CD4-positive, alpha-beta T cell (primary cell): ENCODE results near the gene TVP23A. TPM values are rescaled to one million over a fixed set of nuclear protein-coding genes. Genes with fewer than 3 reads are reported as not detected.

Source experiments
- ATAC-seq: fragments of 200-7000 bp; cut with Tn5 transposase; one replicate; pipeline ENCODE4 v1.10.0; 2022; ENCODE audit warnings: mild to moderate bottlenecking; ENCODE audit not compliant: poor library complexity
- CTCF ChIA-PET: fragments of 350-600 bp; sonication (Branson Sonifier 250); formaldehyde crosslinking; loops from one replicate; lab custom pipeline; 2021; ENCODE audit warnings: antibody characterized with exemption, inconsistent platforms; lab: Charles Lee
- POLR2A ChIA-PET: fragments of 350-600 bp; sonication (Branson Sonifier 250); formaldehyde crosslinking; loops from one replicate; lab custom pipeline; 2021; ENCODE audit warnings: antibody characterized with exemption, inconsistent platforms; lab: Charles Lee
- DNase-seq, 14 experiments: peaks; one replicate each; pipeline ENCODE4 v3.0.0-alpha.2; 2013 to 2020; ENCODE audit warnings: mixed read lengths in 2 of 14
- H3K27ac ChIP-seq, 2 donors: one replicate each; pipeline versions ENCODE4 v1.5.1 to v1.7.0; 2013; ENCODE audit warnings: low read length in 2 of 2, low read depth in 1 of 2, mild to moderate bottlenecking in 1 of 2
- H3K27me3 ChIP-seq, 2 experiments: 1 replicate in 1 of 2; 2 replicates in 1 of 2; pipeline versions ENCODE4 v1.6.1 to v1.7.0; 2013; ENCODE audit warnings: low read length in 2 of 2, control low read depth in 1 of 2, mild to moderate bottlenecking in 1 of 2, moderate library complexity in 1 of 2; ENCODE audit not compliant: insufficient read depth in 2 of 2, control insufficient read depth in 1 of 2
- H3K36me3 ChIP-seq: one replicate; pipeline ENCODE4 v1.6.1; 2013; ENCODE audit warnings: low read length, control low read depth; ENCODE audit not compliant: insufficient read depth
- H3K4me1 ChIP-seq: one replicate; pipeline ENCODE4 v1.6.1; 2013; ENCODE audit warnings: low read length, control low read depth; ENCODE audit not compliant: insufficient read depth
- H3K4me3 ChIP-seq: one replicate; pipeline ENCODE4 v1.5.1; 2013; ENCODE audit warnings: mild to moderate bottlenecking, low read length, moderate library complexity
- H3K9me3 ChIP-seq, 2 experiments: 1 replicate in 1 of 2; 2 replicates in 1 of 2; pipeline versions ENCODE4 v1.6.1 to v1.7.0; 2013; ENCODE audit warnings: low read length in 2 of 2, mild to moderate bottlenecking in 2 of 2, control low read depth in 1 of 2, moderate library complexity in 1 of 2; ENCODE audit not compliant: control insufficient read depth in 1 of 2, insufficient read depth in 1 of 2
- H3K27ac Mint-ChIP-seq: one replicate; pipeline ENCODE4 v1.8.0; 2020; ENCODE audit warnings: mixed read lengths
- H3K27me3 Mint-ChIP-seq: one replicate; pipeline ENCODE4 v1.8.0; 2021; ENCODE audit warnings: mixed read lengths
- H3K36me3 Mint-ChIP-seq: one replicate; pipeline ENCODE4 v1.8.0; 2021; ENCODE audit warnings: low read depth, mixed read lengths
- H3K4me1 Mint-ChIP-seq: one replicate; pipeline ENCODE4 v1.8.0; 2021; ENCODE audit warnings: low read depth, mixed read lengths
- H3K4me3 Mint-ChIP-seq: one replicate; pipeline ENCODE4 v1.8.0; 2020; ENCODE audit warnings: mild to moderate bottlenecking, mixed read lengths
- H3K9me3 Mint-ChIP-seq: one replicate; pipeline ENCODE4 v1.8.0; 2020; ENCODE audit warnings: mixed read lengths
- CTCF ChIP-seq: fragments of 200-600 bp; IDR thresholded peaks from one replicate; pipeline ENCODE4 v1.8.0; 2022; ENCODE audit warnings: antibody characterized with exemption, mild to moderate bottlenecking
- intact Hi-C, 2 experiments: fragments of 100-400 bp; cut with DNase I in 1 of 2; cut with micrococcal nuclease in 1 of 2; formaldehyde crosslinking; loops; one replicate each; pipeline versions ENCODE4 v1.15.1 to v1.9.0; 2023 to 2025; cut with DNase I, micrococcal nuclease
- total RNA-seq, 174 experiments: library from RNA in 2 of 174; stranded (reverse) in 2 of 174; gene quantifications; one replicate each; pipeline ENCODE4 v1.2.3 and lab custom pipeline; 2021 to 2026

The TVP23A gene
- total RNA-seq, 2 experiments from 2014 or later, result not detected

DNA sequence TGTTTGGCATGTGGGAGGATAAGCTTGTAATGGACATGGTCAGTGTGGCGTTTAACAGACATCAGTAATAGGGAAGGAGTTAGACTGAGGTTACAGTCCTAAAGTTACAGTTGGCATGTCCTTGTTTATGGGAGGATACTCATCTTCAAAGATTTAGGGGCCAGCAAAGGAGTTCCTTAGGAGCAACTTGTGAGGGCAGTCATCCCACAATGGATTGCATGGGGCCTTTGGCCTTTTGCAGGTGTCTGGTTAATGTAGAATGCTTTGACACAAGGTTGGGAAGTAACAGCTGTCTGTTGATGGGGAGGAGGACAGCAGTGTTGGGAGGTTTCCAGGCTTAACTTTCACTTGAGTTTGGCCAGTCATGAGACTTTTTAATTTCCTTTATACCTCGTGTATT lies 72.8 kb downstream of the TVP23A start:
- Mint-ChIP-seq H3K4me3 (peak overlapping the region; percentile 60), H3K4me1 (peaks cover 39% of the 10 kb centered on the region), H3K27me3 (no peaks in the 10 kb centered on the region), H3K36me3 (peaks cover 64% of the 10 kb centered on the region), H3K9me3 (no peaks in the 10 kb centered on the region), H3K27ac (peak overlapping the region; percentile 49)
- H3K36me3 ChIP-seq, result peaks cover 28% of the 10 kb centered on the region
- intact Hi-C loops, result loop anchor here (5.0 to 10.0 kb wide), 4 partner anchors 191 to 1881 kb away; partner anchors contain the start of genes ATF7IP2 (in 1 of the 2), CARHSP1 (in 1 of the 2), CLEC16A (in 1 of the 2) and DEXI (in 1 of the 2)
- H3K4me3 ChIP-seq, result no peak overlapping the region
- no peak for DNase-seq
- TF ChIP-seq CTCF, result no peak
- no peak overlapping the region for H3K27ac ChIP-seq
- no peak for ATAC-seq
- H3K27me3 ChIP-seq, result no peaks in the 10 kb centered on the region
- H3K9me3 ChIP-seq, result no peaks in the 10 kb centered on the region
- peaks cover 21% of the 10 kb centered on the region for H3K4me1 ChIP-seq
- ChIA-PET CTCF (no interaction called here), POLR2A (no interaction called here)

- Mint-ChIP-seq H3K4me1 (peaks cover 36% of the 10 kb centered on the region), H3K36me3 (peaks cover 54% of the 10 kb centered on the region), H3K4me3 (peak overlapping the region; percentile 93), H3K27me3 (no peaks in the 10 kb centered on the region), H3K27ac (peak overlapping the region; percentile 97), H3K9me3 (no peaks in the 10 kb centered on the region)
- Histone ChIP-seq H3K27ac (peak overlapping the region in 1 of 2 donors; percentile 95), H3K4me1 (peaks cover 21% of the 10 kb centered on the region), H3K27me3 (no peaks in the 10 kb centered on the region), H3K4me3 (peak overlapping the region; percentile 88), H3K36me3 (peaks cover 17% of the 10 kb centered on the region), H3K9me3 (no peaks in the 10 kb centered on the region)
- ChIA-PET CTCF (interaction anchor here (1.2 kb wide), 1 partner anchor 235 kb away, joined by 5 read pairs; no protein-coding TSS in a partner anchor), POLR2A (interaction anchor here (0.7 to 1.7 kb wide), 9 partner anchors 9 to 1653 kb away, joined by 3 to 16 read pairs (median 4); partner anchors contain the start of genes ATF7IP2, DEXI and HAPSTR1)
- no peak for TF ChIP-seq CTCF
- intact Hi-C loops, result loop anchor here (5.0 to 10.0 kb wide), 5 partner anchors 193 to 1880 kb away; partner anchors contain the start of genes ATF7IP2 (in 1 of the 2), CARHSP1 (in 1 of the 2), CLEC16A (in 1 of the 2) and DEXI (in 1 of the 2)
- DNase-seq (no peak), ATAC-seq (no peak)
Measured at GRCh38 chr16:10744370-10745030, 74.1 kb downstream of the TVP23A start.

- POLR2A ChIA-PET, result interaction anchor here (0.7 to 1.7 kb wide), 9 partner anchors 8 to 1652 kb away, joined by 3 to 16 read pairs (median 4); partner anchors contain the start of genes ATF7IP2, DEXI and HAPSTR1
- peaks cover 11% of the 10 kb centered on the region for H3K36me3 ChIP-seq
- CTCF ChIA-PET, result interaction anchor here (1.2 kb wide), 1 partner anchor 234 kb away, joined by 5 read pairs; no protein-coding TSS in a partner anchor
- H3K4me1 ChIP-seq, result peaks cover 22% of the 10 kb centered on the region
- no peak for TF ChIP-seq CTCF
- Mint-ChIP-seq H3K36me3 (peaks cover 47% of the 10 kb centered on the region), H3K27me3 (no peaks in the 10 kb centered on the region), H3K4me1 (peaks cover 29% of the 10 kb centered on the region), H3K27ac (peak within 1 kb of the TSS; percentile 97), H3K9me3 (no peaks in the 10 kb centered on the region), H3K4me3 (peak within 1 kb of the TSS; percentile 93)
- H3K4me3 ChIP-seq, result peak within 1 kb of the TSS; percentile 88
- DNase-seq (peak; percentile 98 to 100 (median 99)), ATAC-seq (peak; percentile 94)
- no peaks in the 10 kb centered on the region for H3K9me3 ChIP-seq
- no peaks in the 10 kb centered on the region for H3K27me3 ChIP-seq
- intact Hi-C loops, result loop anchor here (5.0 to 10.0 kb wide), 4 partner anchors 201 to 1879 kb away; partner anchors contain the start of genes ATF7IP2 (in 1 of the 2), CARHSP1 (in 1 of the 2), CLEC16A (in 1 of the 2) and DEXI (in 1 of the 2)
- peak within 1 kb of the TSS; percentile 95 to 99 for H3K27ac ChIP-seq
Measured at GRCh38 chr16:10743610-10744369, 74.8 kb downstream of the TVP23A start, which contains the start of gene NUBP1. Gene NUBP1 (plus strand): TSS chr16:10743842. CDS start chr16:10743864, 22 bp downstream.
